AG09309 (cell line): ENCODE results near the gene SMCHD1.
"Not testable (repeated sequence)": the region's sequence is repeated elsewhere in the genome, so short reads cannot be mapped to it uniquely, and the experiment has no call there.

Source experiments
- DNase-seq: peaks from one replicate; pipeline ENCODE4 v3.0.0-alpha.2; 2010; ENCODE audit warnings: low read depth
- H3K4me3 ChIP-seq: 2 replicates; pipeline ENCODE4 v1.5.1; 2011; ENCODE audit warnings: mild to moderate bottlenecking, low read depth, low read length, moderate library complexity; ENCODE audit not compliant: control insufficient read depth
- CTCF ChIP-seq: IDR thresholded peaks from 2 replicates; pipeline ENCODE4 v1.5.1; 2011; ENCODE audit warnings: mild to moderate bottlenecking, low read depth, low read length, inconsistent platforms; ENCODE audit not compliant: insufficient read depth, control insufficient read depth; ENCODE audit errors: missing control alignments

Gene SMCHD1

DNA sequence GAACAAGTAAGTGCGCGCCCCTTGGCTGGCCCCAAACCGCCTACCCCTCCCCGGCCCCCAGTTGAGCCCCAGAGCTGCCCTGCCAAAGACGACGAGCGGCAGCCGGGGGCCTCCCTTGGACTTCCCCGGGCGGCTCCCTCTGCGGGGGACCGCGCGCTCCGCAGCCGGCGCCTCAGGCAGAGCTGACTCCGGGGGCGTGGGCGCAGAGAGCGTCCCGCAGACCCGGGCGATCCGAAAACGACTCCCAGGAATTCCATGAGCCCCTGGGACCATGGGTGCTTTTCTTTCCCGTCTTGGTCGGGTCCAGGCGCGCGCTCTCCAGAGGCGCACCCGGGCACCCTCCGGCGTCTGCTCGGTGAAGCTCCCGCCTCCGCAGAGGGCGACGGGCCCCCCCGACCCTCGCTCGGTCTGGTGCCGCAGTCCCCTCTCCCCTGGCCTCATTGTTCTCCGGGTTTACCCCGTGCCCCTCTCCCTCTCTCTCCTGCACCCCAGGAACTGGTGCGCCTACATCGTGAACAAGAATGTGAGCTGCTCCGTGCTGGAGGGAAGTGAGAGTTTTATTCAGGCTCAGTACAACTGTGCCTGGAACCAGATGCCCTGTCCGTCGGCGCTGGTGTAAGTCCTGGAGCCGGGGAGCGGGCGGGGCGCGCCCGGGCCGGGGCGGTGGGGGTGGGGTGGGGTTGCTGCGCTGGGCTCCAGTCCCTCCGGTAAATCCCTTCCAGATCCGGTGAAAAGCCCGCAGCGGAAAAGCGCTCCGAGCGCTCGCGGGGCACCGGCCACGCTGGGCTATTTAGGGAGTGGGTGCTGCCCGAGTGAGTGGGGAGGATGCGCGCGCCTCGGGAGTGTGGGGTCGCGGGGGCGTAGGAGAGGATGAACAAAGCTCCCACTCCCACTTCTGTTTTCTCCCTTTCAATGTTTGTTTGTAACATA is 192.1 kb downstream of the SMCHD1 start:
- no peak for TF ChIP-seq CTCF
- H3K4me3 ChIP-seq, result peak overlapping the region; percentile 44
- DNase-seq, result no peak

GRCh38 chr18:2848247-2849246 is 193.0 kb downstream of the SMCHD1 start:
- peak overlapping the region; percentile 44 for H3K4me3 ChIP-seq
- DNase-seq, result no peak

GRCh38 chr18:2850816-2851215 is 195.3 kb downstream of the SMCHD1 start:
- no peak for TF ChIP-seq CTCF

More at GRCh38 chr18:2848247-2849246, 193.0 kb downstream of the SMCHD1 start:
- TF ChIP-seq CTCF, result no peak

DNA sequence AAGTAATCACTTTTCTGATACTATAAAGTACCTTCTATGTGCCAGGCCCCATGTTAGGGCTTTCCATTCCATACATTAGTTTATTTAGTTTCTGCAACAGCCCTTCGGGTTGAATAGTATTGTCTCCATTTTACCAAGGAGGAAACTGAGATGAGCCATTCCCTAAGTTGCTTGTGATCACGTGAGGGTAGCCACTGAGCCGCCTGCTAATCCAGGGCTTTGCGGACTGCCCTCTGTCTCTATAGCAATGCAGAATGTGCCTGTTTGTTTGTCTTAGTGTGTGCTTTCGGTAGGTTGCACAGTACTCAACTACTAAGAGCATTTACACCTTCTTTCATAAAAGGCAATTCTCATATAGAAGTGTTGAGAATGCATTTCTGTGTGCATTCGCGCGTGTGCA is 196.2 kb downstream of the SMCHD1 start:
- no peak overlapping the region for H3K4me3 ChIP-seq
- DNase-seq, result no peak
- TF ChIP-seq CTCF, result no peak

More at GRCh38 chr18:2850816-2851215, 195.3 kb downstream of the SMCHD1 start:
- DNase-seq, result no peak
- H3K4me3 ChIP-seq, result no peak overlapping the region

DNA sequence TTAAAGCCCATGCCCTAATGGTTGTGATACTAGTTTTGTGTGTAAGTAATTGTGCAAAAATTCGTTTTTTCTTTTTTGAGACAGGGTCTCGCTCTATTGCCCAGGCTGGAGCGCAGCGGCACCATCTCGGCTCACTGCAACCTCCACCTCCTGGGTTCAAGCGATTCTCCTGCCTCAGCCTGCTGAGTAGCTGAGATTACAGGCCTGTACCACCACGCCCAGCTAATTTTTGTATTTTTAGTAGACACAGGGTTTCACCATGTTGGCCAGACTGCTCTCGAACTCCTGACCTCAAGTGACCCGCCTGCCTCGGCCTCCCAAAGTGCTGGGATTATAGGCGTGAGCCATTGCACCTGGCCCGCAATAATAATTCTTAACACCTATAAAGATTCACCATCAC is 196.9 kb downstream of the SMCHD1 start:
- DNase-seq, H3K4me3 ChIP-seq: not testable (repeated sequence)

- DNase-seq, result no peak
- TF ChIP-seq CTCF, result no peak
- H3K4me3 ChIP-seq, result no peak overlapping the region
These were observed 197.8 kb downstream of the SMCHD1 start for GRCh38 chr18:2853173-2853925.
